K562 (cell line): ENCODE results near the gene ABCC10. TPM values are rescaled to one million over a fixed set of nuclear protein-coding genes. Genes with fewer than 3 reads are reported as not detected.

Experiments used
- CXXC5 ChIP-seq: fragments of 250-450 bp; sonication (Bioruptor Pico); IDR thresholded peaks from 2 replicates; pipeline ENCODE4 v1.8.0; 2022; ENCODE audit warnings: inconsistent platforms, mild to moderate bottlenecking, moderate library complexity
- EGR1 ChIP-seq: fragments of 450-650 bp; conservative IDR thresholded peaks from 2 replicates; pipeline ENCODE4 v1.6.1; 2017; ENCODE audit warnings: mild to moderate bottlenecking
- HDAC2 ChIP-seq: fragments of 450-650 bp; IDR thresholded peaks from 2 replicates; pipeline ENCODE4 v1.6.1; 2016; ENCODE audit warnings: mild to moderate bottlenecking
- HSF4 ChIP-seq: fragments of 250-450 bp; sonication (Bioruptor Pico); IDR thresholded peaks from 2 replicates; pipeline ENCODE4 v2.1.2; 2022; ENCODE audit warnings: mild to moderate bottlenecking, moderate library complexity, borderline replicate concordance
- L3MBTL2 ChIP-seq: fragments of 450-650 bp; IDR thresholded peaks from 2 replicates; pipeline ENCODE4 v1.6.1; 2016; ENCODE audit warnings: mild to moderate bottlenecking, moderate library complexity
- MECOM ChIP-seq: fragments of 250-450 bp; sonication (Bioruptor Pico); IDR thresholded peaks from 2 replicates; pipeline ENCODE4 v1.8.0; 2022; ENCODE audit warnings: inconsistent platforms
- MXI1 ChIP-seq: IDR thresholded peaks from 2 replicates; pipeline ENCODE4 v1.6.1; 2011; ENCODE audit warnings: low read depth, mild to moderate bottlenecking, improper control_type of control experiment, low read length
- NFXL1 ChIP-seq: fragments of 450-650 bp; formaldehyde crosslinking; IDR thresholded peaks from 2 replicates; pipeline ENCODE4 v1.4.0; 2021; ENCODE audit warnings: mild to moderate bottlenecking
- PCBP2 ChIP-seq: fragments of 200-400 bp; formaldehyde crosslinking; IDR thresholded peaks from 2 replicates; pipeline ENCODE4 v1.6.1; 2018; ENCODE audit warnings: low read length, low read depth, mild to moderate bottlenecking, moderate library complexity; ENCODE audit not compliant: poor library complexity, severe bottlenecking
- RBM25 ChIP-seq: fragments of 200-400 bp; formaldehyde crosslinking; IDR thresholded peaks from 2 replicates; pipeline ENCODE4 v1.6.1; 2018; ENCODE audit warnings: low read length, low read depth, moderate library complexity; ENCODE audit not compliant: severe bottlenecking
- SOX6 ChIP-seq: fragments of 450-650 bp; IDR thresholded peaks from 2 replicates; pipeline ENCODE4 v1.6.1; 2014; ENCODE audit warnings: mild to moderate bottlenecking
- SUPT5H ChIP-seq: fragments of 450-650 bp; IDR thresholded peaks from 2 replicates; pipeline ENCODE4 v1.6.1; 2016
- TAF1 ChIP-seq: IDR thresholded peaks from 2 replicates; pipeline ENCODE4 v1.6.1; 2011; ENCODE audit warnings: mild to moderate bottlenecking, low read length, moderate library complexity; ENCODE audit not compliant: insufficient read depth, control insufficient read depth, severe bottlenecking; ENCODE audit errors: extremely low read depth
- TAL1 ChIP-seq: fragments of 450-650 bp; IDR thresholded peaks from 2 replicates; pipeline ENCODE4 v1.6.1; 2016; ENCODE audit warnings: mild to moderate bottlenecking
- ZFP30 ChIP-seq: fragments of 250-450 bp; sonication (Bioruptor Pico); IDR thresholded peaks from 2 replicates; pipeline ENCODE4 v1.8.0; 2022; ENCODE audit warnings: moderate library complexity, mild to moderate bottlenecking, inconsistent platforms, borderline replicate concordance
- polyA plus RNA-seq, 8 experiments: library from polyadenylated mRNA; depleted of rRNA in 4 of 8; stranded (reverse) in 5 of 8; unstranded in 3 of 8; fragments of >200 nt; fragmentation: Nextera tagmentation in 2 of 8; fragmentation: Illumina TruSeq in 1 of 8; extraction: Ambion mirVana in 2 of 8; extraction: Trizol in 1 of 8; gene quantifications; 2 replicates each; pipeline versions ENCODE4 v1.2.1 to v1.2.3, GENCODE V29; 2011 to 2014; ENCODE audit warnings: inconsistent platforms in 1 of 8, missing spikeins in 1 of 8
- total RNA-seq, 7 experiments: library from RNA; depleted of rRNA in 6 of 7; stranded (reverse); fragments of >200 nt in 6 of 7; fragmentation: Illumina TruSeq in 2 of 7; extraction: Trizol in 2 of 7; gene quantifications; 2 replicates each; pipeline versions ENCODE4 v1.2.1 to v1.2.3, GENCODE V29; 2011 to 2021; ENCODE audit warnings: low replicate concordance in 1 of 7
- TF ChIP-seq, protein P1 (sequence below): sonication (generic); formaldehyde crosslinking; IDR thresholded peaks from 2 replicates; pipeline ENCODE4 v1.8.0; 2022; ENCODE audit warnings: mild to moderate bottlenecking, missing genetic modification reagents
- TF ChIP-seq, protein P2 (sequence below), 3 experiments: fragments of 200-800 bp in 1 of 3; fragments of 250-450 bp in 1 of 3; fragments of 450-650 bp in 1 of 3; sonication (Bioruptor Pico) in 1 of 3; sonication (Bioruptor generic) in 1 of 3; formaldehyde crosslinking in 1 of 3; IDR thresholded peaks; 2 replicates each; pipeline versions ENCODE4 v1.6.1 to v1.8.0; 2016 to 2022; ENCODE audit warnings: mild to moderate bottlenecking in 2 of 3, missing genetic modification characterization in 2 of 3, missing compliant biosample characterization in 1 of 3, moderate library complexity in 1 of 3
- TF ChIP-seq, protein P3 (sequence below): IDR thresholded peaks from 2 replicates; pipeline ENCODE4 v1.6.1; 2012; ENCODE audit warnings: low read depth, low read length, improper control_type of control experiment, borderline replicate concordance
- TF ChIP-seq, protein P4 (sequence below): fragments of 250-450 bp; sonication (Bioruptor Pico); IDR thresholded peaks from 2 replicates; pipeline ENCODE4 v1.8.0; 2022; ENCODE audit warnings: inconsistent platforms

The ABCC10 gene
- total and polyA plus RNA-seq, 9 of the 15 experiments (the other 6 are each of a cell fraction or from before 2014, with no cell fraction given): 2.4 to 29.1 (median 13.7) TPM

DNA sequence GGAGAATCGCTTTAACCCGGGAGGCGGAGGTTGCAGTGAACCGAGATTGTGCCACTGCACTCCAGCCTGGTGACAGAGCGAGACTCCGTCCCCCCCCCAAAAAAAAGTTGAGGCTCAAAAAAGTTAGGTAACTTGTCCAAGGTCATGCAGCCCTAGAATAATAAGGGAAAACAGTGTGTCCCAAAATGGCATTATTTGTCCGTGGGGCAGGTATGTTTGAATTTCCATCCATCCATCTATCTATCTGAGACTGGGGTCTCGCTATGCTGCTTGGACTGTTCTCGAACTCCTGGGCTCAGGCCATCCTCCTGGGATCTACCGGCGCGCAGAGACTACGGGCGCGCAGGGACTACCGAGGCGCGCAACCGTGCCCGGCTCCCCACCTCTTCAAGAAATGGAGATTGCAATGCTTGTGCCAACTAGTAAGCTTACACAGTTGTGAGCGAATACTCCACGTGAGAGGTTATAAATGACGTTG is 374 bp upstream of the ABCC10 start (continued):
- TF ChIP-seq TAF1 (no peak), HSF4 (CRISPR knock-in tag) (no peak), RBM25 (no peak), SOX6 (no peak), MECOM (CRISPR knock-in tag) (0 out of 2 replicates have a peak, but pooled peaks have one; percentile 12), PCBP2 (no peak), CXXC5 (CRISPR knock-in tag) (no peak), SUPT5H (no peak), MXI1 (no peak), HDAC2 (0 out of 2 replicates have a peak, but pooled peaks have one; percentile 15), TAL1 (no peak), ZFP30 (CRISPR knock-in tag) (no peak), NFXL1 (CRISPR knock-in tag) (0 out of 2 replicates have a peak, but pooled peaks have one; percentile 30), L3MBTL2 (peak; percentile 82; the same call in 1 of the 2 replicates), EGR1 (no peak)
- TF ChIP-seq, protein P1, sequence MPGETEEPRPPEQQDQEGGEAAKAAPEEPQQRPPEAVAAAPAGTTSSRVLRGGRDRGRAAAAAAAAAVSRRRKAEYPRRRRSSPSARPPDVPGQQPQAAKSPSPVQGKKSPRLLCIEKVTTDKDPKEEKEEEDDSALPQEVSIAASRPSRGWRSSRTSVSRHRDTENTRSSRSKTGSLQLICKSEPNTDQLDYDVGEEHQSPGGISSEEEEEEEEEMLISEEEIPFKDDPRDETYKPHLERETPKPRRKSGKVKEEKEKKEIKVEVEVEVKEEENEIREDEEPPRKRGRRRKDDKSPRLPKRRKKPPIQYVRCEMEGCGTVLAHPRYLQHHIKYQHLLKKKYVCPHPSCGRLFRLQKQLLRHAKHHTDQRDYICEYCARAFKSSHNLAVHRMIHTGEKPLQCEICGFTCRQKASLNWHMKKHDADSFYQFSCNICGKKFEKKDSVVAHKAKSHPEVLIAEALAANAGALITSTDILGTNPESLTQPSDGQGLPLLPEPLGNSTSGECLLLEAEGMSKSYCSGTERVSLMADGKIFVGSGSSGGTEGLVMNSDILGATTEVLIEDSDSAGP (CRISPR knock-in tag): 0 out of 2 replicates have a peak, but pooled peaks have one; percentile 36
- TF ChIP-seq, protein P2, sequence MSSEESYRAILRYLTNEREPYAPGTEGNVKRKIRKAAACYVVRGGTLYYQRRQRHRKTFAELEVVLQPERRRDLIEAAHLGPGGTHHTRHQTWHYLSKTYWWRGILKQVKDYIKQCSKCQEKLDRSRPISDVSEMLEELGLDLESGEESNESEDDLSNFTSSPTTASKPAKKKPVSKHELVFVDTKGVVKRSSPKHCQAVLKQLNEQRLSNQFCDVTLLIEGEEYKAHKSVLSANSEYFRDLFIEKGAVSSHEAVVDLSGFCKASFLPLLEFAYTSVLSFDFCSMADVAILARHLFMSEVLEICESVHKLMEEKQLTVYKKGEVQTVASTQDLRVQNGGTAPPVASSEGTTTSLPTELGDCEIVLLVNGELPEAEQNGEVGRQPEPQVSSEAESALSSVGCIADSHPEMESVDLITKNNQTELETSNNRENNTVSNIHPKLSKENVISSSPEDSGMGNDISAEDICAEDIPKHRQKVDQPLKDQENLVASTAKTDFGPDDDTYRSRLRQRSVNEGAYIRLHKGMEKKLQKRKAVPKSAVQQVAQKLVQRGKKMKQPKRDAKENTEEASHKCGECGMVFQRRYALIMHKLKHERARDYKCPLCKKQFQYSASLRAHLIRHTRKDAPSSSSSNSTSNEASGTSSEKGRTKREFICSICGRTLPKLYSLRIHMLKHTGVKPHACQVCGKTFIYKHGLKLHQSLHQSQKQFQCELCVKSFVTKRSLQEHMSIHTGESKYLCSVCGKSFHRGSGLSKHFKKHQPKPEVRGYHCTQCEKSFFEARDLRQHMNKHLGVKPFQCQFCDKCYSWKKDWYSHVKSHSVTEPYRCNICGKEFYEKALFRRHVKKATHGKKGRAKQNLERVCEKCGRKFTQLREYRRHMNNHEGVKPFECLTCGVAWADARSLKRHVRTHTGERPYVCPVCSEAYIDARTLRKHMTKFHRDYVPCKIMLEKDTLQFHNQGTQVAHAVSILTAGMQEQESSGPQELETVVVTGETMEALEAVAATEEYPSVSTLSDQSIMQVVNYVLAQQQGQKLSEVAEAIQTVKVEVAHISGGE (CRISPR knock-in tag; IDR thresholded peaks at IDR 0.05): no peak
- TF ChIP-seq, protein P3, sequence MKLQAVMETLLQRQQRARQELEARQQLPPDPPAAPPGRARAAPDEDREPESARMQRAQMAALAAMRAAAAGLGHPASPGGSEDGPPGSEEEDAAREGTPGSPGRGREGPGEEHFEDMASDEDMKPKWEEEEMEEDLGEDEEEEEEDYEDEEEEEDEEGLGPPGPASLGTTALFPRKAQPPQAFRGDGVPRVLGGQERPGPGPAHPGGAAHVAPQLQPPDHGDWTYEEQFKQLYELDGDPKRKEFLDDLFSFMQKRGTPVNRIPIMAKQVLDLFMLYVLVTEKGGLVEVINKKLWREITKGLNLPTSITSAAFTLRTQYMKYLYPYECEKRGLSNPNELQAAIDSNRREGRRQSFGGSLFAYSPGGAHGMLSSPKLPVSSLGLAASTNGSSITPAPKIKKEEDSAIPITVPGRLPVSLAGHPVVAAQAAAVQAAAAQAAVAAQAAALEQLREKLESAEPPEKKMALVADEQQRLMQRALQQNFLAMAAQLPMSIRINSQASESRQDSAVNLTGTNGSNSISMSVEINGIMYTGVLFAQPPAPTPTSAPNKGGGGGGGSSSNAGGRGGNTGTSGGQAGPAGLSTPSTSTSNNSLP: no peak
- TF ChIP-seq, protein P4, sequence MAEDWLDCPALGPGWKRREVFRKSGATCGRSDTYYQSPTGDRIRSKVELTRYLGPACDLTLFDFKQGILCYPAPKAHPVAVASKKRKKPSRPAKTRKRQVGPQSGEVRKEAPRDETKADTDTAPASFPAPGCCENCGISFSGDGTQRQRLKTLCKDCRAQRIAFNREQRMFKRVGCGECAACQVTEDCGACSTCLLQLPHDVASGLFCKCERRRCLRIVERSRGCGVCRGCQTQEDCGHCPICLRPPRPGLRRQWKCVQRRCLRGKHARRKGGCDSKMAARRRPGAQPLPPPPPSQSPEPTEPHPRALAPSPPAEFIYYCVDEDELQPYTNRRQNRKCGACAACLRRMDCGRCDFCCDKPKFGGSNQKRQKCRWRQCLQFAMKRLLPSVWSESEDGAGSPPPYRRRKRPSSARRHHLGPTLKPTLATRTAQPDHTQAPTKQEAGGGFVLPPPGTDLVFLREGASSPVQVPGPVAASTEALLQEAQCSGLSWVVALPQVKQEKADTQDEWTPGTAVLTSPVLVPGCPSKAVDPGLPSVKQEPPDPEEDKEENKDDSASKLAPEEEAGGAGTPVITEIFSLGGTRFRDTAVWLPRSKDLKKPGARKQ: peak; percentile 100
